Right cardiac atrium (tissue), 5 donors: ENCODE results near the gene WWC1. TPM values are rescaled to one million over a fixed set of nuclear protein-coding genes. Genes with fewer than 3 reads are reported as not detected.
"Not testable (repeated sequence)": the region's sequence is repeated elsewhere in the genome, so short reads cannot be mapped to it uniquely, and the experiment has no call there.

Experiments
- ATAC-seq, 2 donors: fragments of 200-7000 bp; cut with Tn5 transposase; one replicate each; pipeline versions ENCODE4 v1.8.0 to v1.9.1; 2020; ENCODE audit warnings: moderate library complexity in 2 of 2, mild to moderate bottlenecking in 1 of 2
- DNase-seq, 3 donors: peaks; one replicate each; pipeline ENCODE4 v3.0.0-alpha.2; 2020
- H3K27ac ChIP-seq: one replicate; pipeline ENCODE4 v1.5.1; 2013; ENCODE audit warnings: mild to moderate bottlenecking, low read length, control low read depth, moderate library complexity
- H3K27me3 ChIP-seq: one replicate; pipeline ENCODE4 v1.6.1; 2013; ENCODE audit not compliant: control insufficient read depth, insufficient read depth
- H3K4me1 ChIP-seq: one replicate; pipeline ENCODE4 v1.6.1; 2013; ENCODE audit warnings: low read length; ENCODE audit not compliant: control insufficient read depth, insufficient read depth
- H3K4me3 ChIP-seq: one replicate; pipeline ENCODE4 v1.5.1; 2013; ENCODE audit warnings: low read length, control low read depth
- H3K9me3 ChIP-seq: one replicate; pipeline ENCODE4 v1.6.1; 2013; ENCODE audit warnings: low read length; ENCODE audit not compliant: control insufficient read depth
- WGBS: extraction: QIAGEN DNeasy Blood & Tissue Kit; methylation state at CpG from one replicate; pipeline ENCODE4 v1.1.7; 2013; 5-methylcytosine and 5-hydroxymethylcytosine counted together
- intact Hi-C, 4 donors: fragments of 100-400 bp; cut with DNase I; formaldehyde crosslinking; loops; one replicate each; pipeline versions ENCODE4 v1.11.0 to v1.14.0; 2022 to 2023
- polyA plus RNA-seq: library from polyadenylated mRNA; stranded (reverse); fragments of 200-250 nt; gene quantifications from one replicate; pipeline ENCODE4 v1.2.3, GENCODE V29; 2013
- total RNA-seq, 4 donors: library from RNA; stranded (reverse); fragmentation: NEBNext Ultra II Directional; extraction: Animal tissue kit (Norgen Biotek cat#: 25700); gene quantifications; one replicate each; pipeline ENCODE4 v1.2.1, GENCODE V29; 2021
- donor health status: healthy with polysubstance abuse.
- donor health status: DM: no; HTN: yes; CAD: no.
- donor health status: DM: no; HTN: no; CAD: no.
- donor health status: DM: no; HTN: yes; CAD: no; lungs with severe emphysema.
- donor health status: DM: yes; HTN: yes; CAD: no.

The WWC1 gene
- total and polyA plus RNA-seq, 5 donors: 0.45 to 1.7 (median 1.0) TPM

GRCh38 chr5:168430296-168430695 is 138.9 kb downstream of the WWC1 start:
- Histone ChIP-seq H3K4me1 (no peaks in the 10 kb centered on the region), H3K27ac (no peak overlapping the region), H3K27me3 (no peaks in the 10 kb centered on the region), H3K4me3 (no peak overlapping the region), H3K9me3 (no peaks in the 10 kb centered on the region)
- ATAC-seq (no peak), DNase-seq (no peak)
- whole genome bisulfite sequencing: 90% methylated on average over 4 of the region's 4 CpGs
- intact Hi-C loops: no loop called here

GRCh38 chr5:168432903-168433302 is 141.5 kb downstream of the WWC1 start:
- Histone ChIP-seq H3K4me1 (no peaks in the 10 kb centered on the region), H3K9me3 (no peaks in the 10 kb centered on the region), H3K27ac (no peak overlapping the region), H3K4me3 (no peak overlapping the region), H3K27me3 (no peaks in the 10 kb centered on the region)
- DNase-seq (no peak), ATAC-seq (no peak)
- WGBS: 95% methylated on average over 4 of the region's 4 CpGs
- intact Hi-C loops: no loop called here

- ATAC-seq: no peak
- no peak for DNase-seq
- Histone ChIP-seq H3K27ac (no peak overlapping the region), H3K4me3 (no peak overlapping the region), H3K27me3 (no peaks in the 10 kb centered on the region), H3K9me3 (no peaks in the 10 kb centered on the region), H3K4me1 (no peaks in the 10 kb centered on the region)
- 54% methylated on average over 9 of the region's 9 CpGs for WGBS
- intact Hi-C loops: no loop called here
These were observed 142.6 kb downstream of the WWC1 start for GRCh38 chr5:168434001-168434400.

GRCh38 chr5:168434746-168435321 is 143.4 kb downstream of the WWC1 start:
- intact Hi-C loops: no loop called here
- H3K27me3 ChIP-seq: no peaks in the 10 kb centered on the region
- no peaks in the 10 kb centered on the region for H3K9me3 ChIP-seq
- no peak overlapping the region for H3K4me3 ChIP-seq
- H3K4me1 ChIP-seq: no peaks in the 10 kb centered on the region
- no peak for ATAC-seq
- DNase-seq: no peak
- no peak overlapping the region for H3K27ac ChIP-seq
- 73% methylated on average over 8 of the region's 8 CpGs for WGBS

- H3K27me3 ChIP-seq, H3K4me3 ChIP-seq, H3K4me1 ChIP-seq, DNase-seq, intact Hi-C loops, ATAC-seq, H3K27ac ChIP-seq, H3K9me3 ChIP-seq: not testable (repeated sequence)
- WGBS: 92% methylated on average over 4 of the region's 4 CpGs
These were observed 143.9 kb downstream of the WWC1 start for GRCh38 chr5:168435340-168435739.

GRCh38 chr5:168438349-168438748 is 146.9 kb downstream of the WWC1 start:
- 73% methylated on average over 5 of the region's 5 CpGs for WGBS
- Histone ChIP-seq H3K9me3 (no peaks in the 10 kb centered on the region), H3K27ac (no peak overlapping the region), H3K27me3 (no peaks in the 10 kb centered on the region), H3K4me1 (no peaks in the 10 kb centered on the region), H3K4me3 (no peak overlapping the region)
- DNase-seq (no peak), ATAC-seq (no peak)
- intact Hi-C loops: no loop called here

- intact Hi-C loops: no loop called here
- no peak for ATAC-seq
- Histone ChIP-seq H3K9me3 (no peaks in the 10 kb centered on the region), H3K27ac (no peak overlapping the region), H3K4me3 (no peak overlapping the region), H3K4me1 (no peaks in the 10 kb centered on the region), H3K27me3 (no peaks in the 10 kb centered on the region)
- no peak for DNase-seq
These were observed 152.1 kb downstream of the WWC1 start for GRCh38 chr5:168443533-168443932.

GRCh38 chr5:168443950-168444700 is 152.7 kb downstream of the WWC1 start:
- no peaks in the 10 kb centered on the region for H3K9me3 ChIP-seq
- H3K27me3 ChIP-seq: no peaks in the 10 kb centered on the region
- DNase-seq (no peak), ATAC-seq (peak; percentile 83 to 88)
- no peak overlapping the region for H3K4me3 ChIP-seq
- H3K4me1 ChIP-seq: no peaks in the 10 kb centered on the region
- intact Hi-C loops: no loop called here
- WGBS: 49% methylated on average over 4 of the region's 4 CpGs
- H3K27ac ChIP-seq: no peak overlapping the region

GRCh38 chr5:168446983-168447619 is 155.7 kb downstream of the WWC1 start:
- no peak overlapping the region for H3K27ac ChIP-seq
- 65% methylated on average over 10 of the region's 10 CpGs for WGBS
- intact Hi-C loops: no loop called here
- H3K9me3 ChIP-seq: no peaks in the 10 kb centered on the region
- H3K4me1 ChIP-seq: no peaks in the 10 kb centered on the region
- DNase-seq (no peak), ATAC-seq (no peak)
- no peak overlapping the region for H3K4me3 ChIP-seq
- H3K27me3 ChIP-seq: no peaks in the 10 kb centered on the region

GRCh38 chr5:168447808-168448207 is 156.4 kb downstream of the WWC1 start:
- no peak overlapping the region for H3K27ac ChIP-seq
- ATAC-seq: peak; percentile 60 to 62

GRCh38 chr5:168449166-168449565 is 157.7 kb downstream of the WWC1 start:
- Histone ChIP-seq H3K4me1 (no peaks in the 10 kb centered on the region), H3K27me3 (no peaks in the 10 kb centered on the region), H3K27ac (no peak overlapping the region), H3K9me3 (no peaks in the 10 kb centered on the region), H3K4me3 (no peak overlapping the region)
- intact Hi-C loops: no loop called here
- ATAC-seq (no peak), DNase-seq (no peak)
- WGBS: 98% methylated on average over 2 of the region's 2 CpGs

More at GRCh38 chr5:168447808-168448207, 156.4 kb downstream of the WWC1 start:
- Histone ChIP-seq H3K4me3 (no peak overlapping the region), H3K9me3 (no peaks in the 10 kb centered on the region), H3K4me1 (no peaks in the 10 kb centered on the region), H3K27me3 (no peaks in the 10 kb centered on the region)
- intact Hi-C loops: no loop called here
- WGBS: 52% methylated on average over 4 of the region's 4 CpGs
- DNase-seq: no peak
